Stimulated activated CD8-positive, alpha-beta memory T cell treated with anti-CD3 and anti-CD28 coated beads, Interleukin-4, amount 100 ng/mL, for 4 hours (primary cell): ENCODE measurements around the gene IFNA4.
"Not testable (repeated sequence)": the region's sequence is repeated elsewhere in the genome, so short reads cannot be mapped to it uniquely, and the experiment has no call there.

Source experiments
- DNase-seq, 2 donors: peaks; one replicate each; pipeline ENCODE4 v3.0.0-alpha.2; 2020; ENCODE audit warnings: low read depth in 2 of 2, low spot score in 1 of 2

Gene IFNA4

DNA sequence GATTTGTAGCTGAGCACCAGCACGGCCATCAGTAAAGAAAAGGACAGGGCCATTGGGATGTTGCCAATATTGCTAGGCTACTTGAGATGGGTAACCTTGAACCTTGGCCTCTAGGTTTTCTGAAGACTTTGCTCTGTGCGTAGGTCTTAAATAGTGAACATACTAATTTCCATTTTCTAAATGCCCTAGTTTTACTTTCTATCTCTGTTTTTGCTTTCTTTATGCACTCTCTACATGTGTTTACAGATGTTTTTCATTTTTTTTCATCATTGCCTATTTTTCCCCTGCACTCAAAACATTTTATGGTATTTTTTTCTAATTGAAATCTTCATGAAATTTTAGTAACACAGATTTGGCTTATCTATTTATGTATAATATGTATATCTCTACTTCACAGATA lies 20.8 kb downstream of the IFNA4 start, which contains the start of gene IFNA21:
Gene IFNA21, minus strand, starts transcription at position 101 of the 400 bp plus-strand sequence. Its CDS starts 48 bp downstream, at position 53.
- not testable (repeated sequence) for DNase-seq

- no peak for DNase-seq
These were observed 21.9 kb downstream of the IFNA4 start for GRCh38 chr9:21165516-21165915.

GRCh38 chr9:21160178-21160577 lies 27.2 kb downstream of the IFNA4 start:
- DNase-seq: no peak

DNA sequence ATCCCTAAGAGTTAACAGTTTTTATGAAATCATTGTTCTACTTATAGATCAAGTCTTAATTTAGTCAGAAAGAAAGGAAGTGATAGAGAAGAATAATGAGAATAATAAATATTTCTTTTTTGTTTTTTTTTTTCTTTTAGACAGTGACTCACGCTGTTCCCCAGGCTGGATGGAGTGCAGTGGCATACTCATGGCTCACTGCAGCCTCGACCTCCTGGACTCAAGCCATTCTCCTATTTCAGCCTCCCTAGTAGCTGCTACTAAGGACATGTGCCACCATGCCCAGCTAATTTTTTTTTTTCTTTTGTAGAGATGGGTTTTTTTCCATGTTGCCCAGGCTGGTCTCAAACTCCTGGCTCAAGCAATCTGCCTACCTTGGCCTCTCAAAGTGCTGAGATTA lies 31.9 kb downstream of the IFNA4 start:
- no peak for DNase-seq

- DNase-seq: no peak
These were observed 33.3 kb downstream of the IFNA4 start for GRCh38 chr9:21154018-21154608.

DNA sequence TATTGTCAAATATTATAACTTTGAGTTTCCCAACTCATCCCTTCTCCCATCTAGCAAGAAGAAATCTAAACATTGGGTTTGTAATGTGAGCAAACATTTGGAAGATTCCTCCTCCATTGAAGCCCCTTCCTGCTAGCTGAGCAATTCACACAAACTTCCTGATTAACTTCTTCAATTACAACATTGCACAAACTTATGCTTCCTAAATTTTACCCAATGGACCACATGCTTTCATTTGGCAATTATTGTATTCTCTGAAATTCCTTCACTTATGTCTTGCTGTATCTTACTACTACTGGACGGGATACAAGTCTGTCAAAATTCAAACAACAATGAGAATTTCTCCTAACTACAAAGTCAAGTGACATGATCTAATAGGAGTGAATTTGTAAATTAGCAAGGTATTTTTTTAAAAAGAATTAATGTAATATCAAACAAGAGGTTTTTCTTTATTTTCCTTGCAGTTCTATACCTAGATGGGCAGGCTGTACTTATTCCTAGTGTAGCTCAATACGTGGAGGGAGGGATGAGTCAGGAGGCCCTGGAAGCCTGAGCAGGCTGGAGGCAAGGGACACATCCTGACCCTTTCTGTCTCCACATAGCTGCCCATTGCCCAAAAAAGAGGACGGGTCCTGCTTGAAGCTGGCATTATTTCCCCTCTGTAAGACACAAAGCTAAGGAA lies 33.9 kb downstream of the IFNA4 start:
- DNase-seq: no peak

DNA sequence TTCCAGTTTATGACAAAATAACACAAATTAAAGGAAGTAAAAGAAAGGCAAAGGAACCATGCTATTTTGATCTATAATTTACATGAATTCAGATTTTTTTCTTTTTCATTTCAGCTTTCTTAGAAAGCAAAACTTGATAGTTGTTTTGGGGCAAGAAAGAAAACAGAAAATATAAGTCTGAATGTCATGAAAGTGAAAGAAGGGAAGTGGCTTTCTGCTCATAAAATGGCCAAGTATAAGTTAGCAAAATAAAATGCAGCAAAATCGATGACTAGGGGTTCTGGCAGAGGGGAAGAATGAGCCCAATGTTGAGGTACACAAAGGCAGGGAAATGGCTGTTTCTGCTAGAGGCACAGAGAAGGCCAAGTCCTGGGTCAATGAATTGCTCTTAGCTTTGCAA lies 42.8 kb downstream of the IFNA4 start:
- no peak for DNase-seq

GRCh38 chr9:21141427-21141882 lies 45.9 kb downstream of the IFNA4 start, which contains the start of gene IFNW1:
IFNW1 (minus strand) TSS chr9:21141832; CDS start chr9:21141570, 262 bp downstream.
- DNase-seq: no peak

DNA sequence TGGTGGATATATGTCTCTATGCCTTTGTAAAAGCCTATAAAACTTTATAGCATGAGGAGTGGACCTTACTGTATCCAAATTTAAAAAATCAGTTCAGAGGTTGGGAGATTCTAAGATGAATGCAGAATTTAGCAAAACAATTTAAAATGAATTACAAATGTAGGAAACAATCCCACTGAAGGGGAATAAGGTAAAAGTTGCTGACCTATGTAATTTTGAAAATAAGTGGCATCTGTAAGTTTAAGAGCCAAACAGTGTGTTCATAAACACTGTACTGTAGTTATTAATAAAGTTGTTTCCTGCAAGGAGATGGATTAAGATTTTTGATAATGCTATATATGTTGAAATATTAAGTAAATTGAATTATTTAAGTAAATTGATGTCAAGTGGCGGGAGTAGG lies 50.4 kb downstream of the IFNA4 start:
- DNase-seq: no peak
